GM10847 (cell line): ENCODE results near the gene ZNF165.

Experiments
- POLR2A ChIP-seq: IDR thresholded peaks from 2 replicates; pipeline ENCODE4 v1.6.1; 2011; ENCODE audit not compliant: insufficient read length; ENCODE audit errors: extremely low read depth

The ZNF165 gene

GRCh38 chr6:28117386-28118050 lies 37.1 kb downstream of the ZNF165 start:
- no peak for TF ChIP-seq POLR2A

GRCh38 chr6:28118217-28118616 lies 37.8 kb downstream of the ZNF165 start:
- no peak for TF ChIP-seq POLR2A

DNA sequence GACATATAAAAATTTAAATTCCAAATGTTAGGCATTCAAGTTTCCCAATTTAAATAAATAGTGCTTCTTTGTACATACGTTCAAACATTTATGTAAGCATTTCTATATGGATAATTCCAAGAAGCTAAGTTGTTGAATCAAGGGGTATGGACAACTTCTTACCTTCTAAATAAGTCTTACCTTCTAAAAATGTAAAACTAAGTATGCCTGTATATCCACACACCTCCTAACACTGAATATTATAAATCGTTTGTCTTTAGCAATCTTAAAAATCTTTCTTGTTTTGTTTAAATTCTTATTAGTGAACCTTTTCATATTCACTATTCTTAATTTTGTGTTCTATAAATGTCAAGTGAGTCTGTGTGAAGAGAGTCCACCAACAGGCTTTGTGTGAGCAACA lies 41.5 kb downstream of the ZNF165 start:
- no peak for TF ChIP-seq POLR2A

- TF ChIP-seq POLR2A, result peak; percentile 43
Observed at GRCh38 chr6:28124350-28124970, 44.1 kb downstream of the ZNF165 start, which contains the start of gene ZSCAN16. ZSCAN16 (plus strand) TSS chr6:28124609; CDS start chr6:28125444, 835 bp downstream.

- no peak for TF ChIP-seq POLR2A
Observed at GRCh38 chr6:28124971-28125353, 44.6 kb downstream of the ZNF165 start.

GRCh38 chr6:28125401-28125800 lies 45.0 kb downstream of the ZNF165 start:
- TF ChIP-seq POLR2A, result no peak

- no peak for TF ChIP-seq POLR2A
Observed at GRCh38 chr6:28134015-28134414, 53.6 kb downstream of the ZNF165 start.

DNA sequence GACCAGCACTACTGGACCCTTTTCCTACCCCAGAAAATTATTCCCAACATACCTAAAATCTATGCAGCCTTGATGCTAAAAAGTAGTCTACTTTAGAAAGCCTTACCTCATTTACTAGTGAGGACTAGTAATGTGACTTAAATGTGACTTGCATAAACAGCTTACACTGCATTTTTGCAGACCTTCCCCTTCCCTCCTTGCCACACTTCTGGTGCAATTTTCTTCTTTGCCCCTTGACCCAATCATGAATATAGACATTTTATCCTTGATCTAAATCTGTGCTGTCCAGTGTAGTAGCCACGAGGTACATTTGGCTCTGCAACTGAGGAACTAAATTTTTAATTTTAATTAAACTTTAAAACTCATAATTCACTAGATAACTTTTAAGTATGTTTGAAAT lies 54.3 kb downstream of the ZNF165 start:
- TF ChIP-seq POLR2A, result no peak

- no peak for TF ChIP-seq POLR2A
Observed at GRCh38 chr6:28135393-28135792, 55.0 kb downstream of the ZNF165 start.

DNA sequence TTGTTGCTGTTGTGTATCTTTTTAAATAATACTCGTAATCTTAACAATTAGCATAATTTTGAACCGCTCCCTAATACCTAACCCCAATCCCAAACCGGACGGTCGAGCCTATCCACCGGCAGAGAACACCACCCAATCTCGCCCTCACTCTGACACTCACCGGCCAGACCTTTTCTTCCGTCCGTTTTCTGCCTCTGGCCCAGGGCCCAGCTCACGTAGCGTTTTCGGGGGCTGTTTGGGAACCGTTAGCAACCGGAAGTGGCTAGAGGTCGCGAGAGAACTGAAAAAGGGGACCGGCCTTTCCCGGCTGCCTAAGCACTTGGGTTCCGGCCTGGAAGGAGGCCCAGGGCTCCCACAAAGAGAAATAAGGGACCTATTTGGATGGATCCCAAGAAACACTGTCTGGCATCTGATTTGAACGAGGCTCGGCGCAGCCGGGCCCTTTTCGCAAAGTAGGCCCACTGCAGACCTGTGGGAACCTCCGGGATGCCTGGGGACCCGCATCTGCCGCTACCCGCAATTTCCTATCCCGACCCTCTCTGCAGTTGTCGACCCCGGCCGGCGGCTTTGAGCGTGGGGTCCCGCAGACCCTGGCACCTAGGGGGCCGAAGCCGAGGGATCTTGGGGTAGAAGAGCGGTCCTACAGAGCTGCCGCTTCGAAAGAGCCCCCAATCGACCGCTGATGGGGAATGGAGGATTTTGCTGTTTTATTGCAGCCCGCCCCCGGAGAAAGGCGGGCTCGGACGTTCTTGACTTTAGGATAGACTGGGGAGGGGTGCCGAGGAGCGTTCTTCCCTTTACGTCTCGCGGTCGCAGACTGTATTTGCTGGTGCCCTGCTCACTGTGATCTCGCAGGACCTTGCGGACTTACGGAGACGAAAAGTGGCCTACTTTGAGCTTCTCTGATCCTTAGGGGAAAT lies 56.5 kb downstream of the ZNF165 start:
- TF ChIP-seq POLR2A, result peak; percentile 65

- TF ChIP-seq POLR2A, result no peak
Observed at GRCh38 chr6:28137505-28137981, 57.2 kb downstream of the ZNF165 start.
